ENCODE measurements around the gene VOPP1. TPM values are rescaled to one million over a fixed set of nuclear protein-coding genes. Genes with fewer than 3 reads are reported as not detected.

VOPP1 gene
- total and polyA plus RNA-seq, 2 donors (not counting 1 experiment from before 2014, with no cell fraction given) = 52.1 to 70.7 TPM

GRCh38 chr7:55536619-55537457 is 35.5 kb downstream of the VOPP1 start:
- H2AFZ ChIP-seq (ENCODE audit: low read length) = no peak overlapping the region
- no peaks in the 10 kb centered on the region for H3K27me3 ChIP-seq (ENCODE audit: control insufficient read depth, insufficient read depth, low read length)
- H3K4me3 ChIP-seq (replicated peaks in 1 of 4; ENCODE audit: control extremely low read depth in 1 of 4, insufficient read depth in 1 of 4, low read depth in 3 of 4, low read length in 4 of 4) = no peak overlapping the region
- H3K4me2 ChIP-seq (ENCODE audit: extremely low read depth, insufficient read depth, low read length) = no peak overlapping the region
- DNase-seq (ENCODE audit: low read depth in 2 of 2) = no peak
- no peak overlapping the region for H3K27ac ChIP-seq (ENCODE audit: insufficient read depth, low read length)
- TF ChIP-seq CTCF (conservative IDR thresholded peaks at IDR 0.05 in 1 of 2, IDR thresholded peaks at IDR 0.05 in 1 of 2; ENCODE audit: low read depth in 1 of 2, low read length in 2 of 2) (no peak), EZH2 (IDR thresholded peaks at IDR 0.05; ENCODE audit: low read length, missing control alignments) (no peak)
- H4K20me1 ChIP-seq (ENCODE audit: control insufficient read depth, extremely low read depth, insufficient read depth, low read length) = peaks cover 3% of the 10 kb centered on the region
- H3K9me3 ChIP-seq (ENCODE audit: control insufficient read depth, insufficient read depth, low read depth, low read length) = no peaks in the 10 kb centered on the region
- peaks cover 37% of the 10 kb centered on the region for H3K79me2 ChIP-seq (ENCODE audit: control insufficient read depth, insufficient read depth, low read length)
- no peaks in the 10 kb centered on the region for H3K36me3 ChIP-seq (ENCODE audit: control insufficient read depth, insufficient read depth, low read length)
- no peak overlapping the region for H3K9ac ChIP-seq (ENCODE audit: insufficient read depth, low read length)
- peaks cover 26% of the 10 kb centered on the region for H3K4me1 ChIP-seq (ENCODE audit: control insufficient read depth, extremely low read depth, insufficient read depth, low read length)

- H3K4me2 ChIP-seq (ENCODE audit: extremely low read depth, insufficient read depth, low read length) = no peak overlapping the region
- no peak overlapping the region for H2AFZ ChIP-seq (ENCODE audit: low read length)
- no peaks in the 10 kb centered on the region for H3K9me3 ChIP-seq (ENCODE audit: control insufficient read depth, insufficient read depth, low read depth, low read length)
- H3K79me2 ChIP-seq (ENCODE audit: control insufficient read depth, insufficient read depth, low read length) = peaks cover 32% of the 10 kb centered on the region
- TF ChIP-seq EZH2 (IDR thresholded peaks at IDR 0.05; ENCODE audit: low read length, missing control alignments) (no peak), CTCF (conservative IDR thresholded peaks at IDR 0.05 in 1 of 2, IDR thresholded peaks at IDR 0.05 in 1 of 2; ENCODE audit: low read depth in 1 of 2, low read length in 2 of 2) (no peak)
- H3K4me3 ChIP-seq (replicated peaks in 1 of 4; ENCODE audit: control extremely low read depth in 1 of 4, insufficient read depth in 1 of 4, low read depth in 3 of 4, low read length in 4 of 4) = no peak overlapping the region
- H3K36me3 ChIP-seq (ENCODE audit: control insufficient read depth, insufficient read depth, low read length) = no peaks in the 10 kb centered on the region
- no peaks in the 10 kb centered on the region for H3K27me3 ChIP-seq (ENCODE audit: control insufficient read depth, insufficient read depth, low read length)
- no peak for DNase-seq (ENCODE audit: low read depth in 2 of 2)
- H4K20me1 ChIP-seq (ENCODE audit: control insufficient read depth, extremely low read depth, insufficient read depth, low read length) = peaks cover 3% of the 10 kb centered on the region
- no peak overlapping the region for H3K27ac ChIP-seq (ENCODE audit: insufficient read depth, low read length)
- H3K9ac ChIP-seq (ENCODE audit: insufficient read depth, low read length) = no peak overlapping the region
- H3K4me1 ChIP-seq (ENCODE audit: control insufficient read depth, extremely low read depth, insufficient read depth, low read length) = peaks cover 26% of the 10 kb centered on the region
Measured at GRCh38 chr7:55535617-55536016, 36.7 kb downstream of the VOPP1 start.

- no peak overlapping the region for H3K9ac ChIP-seq (ENCODE audit: insufficient read depth, low read length)
- peaks cover 32% of the 10 kb centered on the region for H3K79me2 ChIP-seq (ENCODE audit: control insufficient read depth, insufficient read depth, low read length)
- no peak for TF ChIP-seq EZH2 (IDR thresholded peaks at IDR 0.05; ENCODE audit: low read length, missing control alignments)
- TF ChIP-seq CTCF (conservative IDR thresholded peaks at IDR 0.05 in 1 of 2, IDR thresholded peaks at IDR 0.05 in 1 of 2; ENCODE audit: low read depth in 1 of 2, low read length in 2 of 2) = no peak
- H3K27me3 ChIP-seq (ENCODE audit: control insufficient read depth, insufficient read depth, low read length) = no peaks in the 10 kb centered on the region
- no peak for DNase-seq (ENCODE audit: low read depth in 2 of 2)
- no peaks in the 10 kb centered on the region for H3K36me3 ChIP-seq (ENCODE audit: control insufficient read depth, insufficient read depth, low read length)
- no peak overlapping the region for H3K4me2 ChIP-seq (ENCODE audit: extremely low read depth, insufficient read depth, low read length)
- no peak overlapping the region for H2AFZ ChIP-seq (ENCODE audit: low read length)
- peaks cover 26% of the 10 kb centered on the region for H3K4me1 ChIP-seq (ENCODE audit: control insufficient read depth, extremely low read depth, insufficient read depth, low read length)
- H3K4me3 ChIP-seq (replicated peaks in 1 of 4; ENCODE audit: control extremely low read depth in 1 of 4, insufficient read depth in 1 of 4, low read depth in 3 of 4, low read length in 4 of 4) = no peak overlapping the region
- H3K27ac ChIP-seq (ENCODE audit: insufficient read depth, low read length) = no peak overlapping the region
- H4K20me1 ChIP-seq (ENCODE audit: control insufficient read depth, extremely low read depth, insufficient read depth, low read length) = peaks cover 3% of the 10 kb centered on the region
- H3K9me3 ChIP-seq (ENCODE audit: control insufficient read depth, insufficient read depth, low read depth, low read length) = no peaks in the 10 kb centered on the region
Measured at GRCh38 chr7:55534916-55535590, 37.2 kb downstream of the VOPP1 start.
